ENCODE data around the gene IDI1.
A peak's percentile ranks its signal among the peaks of the same experiment; 100 is the strongest.
"Not testable (repeated sequence)": the region's sequence is repeated elsewhere in the genome, so short reads cannot be mapped to it uniquely, and the experiment has no call there.

The IDI1 gene

GRCh38 chr10:1061930-1062774 is 13.2 kb upstream of the IDI1 start:
- DNase-seq = no peak

GRCh38 chr10:1059902-1060301 is 11.0 kb upstream of the IDI1 start:
- no peak for DNase-seq

GRCh38 chr10:1058017-1058416 is 9.1 kb upstream of the IDI1 start:
- no peak for DNase-seq

- DNase-seq = no peak
These were observed 8.3 kb upstream of the IDI1 start for GRCh38 chr10:1057106-1057657.

GRCh38 chr10:1056326-1057105 is 7.6 kb upstream of the IDI1 start, which contains the start of gene WDR37:
Gene WDR37 (plus strand): TSS chr10:1056385. CDS start chr10:1072156, 15,771 bp downstream.
- peak; percentile 39 to 58 for DNase-seq

- no peak for DNase-seq
These were observed 5.8 kb upstream of the IDI1 start for GRCh38 chr10:1054684-1055083.

GRCh38 chr10:1050554-1050953 is 1.6 kb upstream of the IDI1 start:
- DNase-seq = no peak

GRCh38 chr10:1050145-1050544 is 1.2 kb upstream of the IDI1 start:
- no peak for DNase-seq

- no peak for DNase-seq
These were observed 573 bp upstream of the IDI1 start for GRCh38 chr10:1049425-1049958.

GRCh38 chr10:1048349-1048731 is 579 bp downstream of the IDI1 start:
- DNase-seq = no peak

GRCh38 chr10:1047937-1048336 is 982 bp downstream of the IDI1 start:
- no peak for DNase-seq

- DNase-seq = no peak
These were observed 3.5 kb downstream of the IDI1 start for GRCh38 chr10:1045415-1045814.

GRCh38 chr10:1044964-1045363 is 4.0 kb downstream of the IDI1 start:
- DNase-seq = no peak

- DNase-seq = no peak
These were observed 4.8 kb downstream of the IDI1 start for GRCh38 chr10:1044146-1044545.

GRCh38 chr10:1043532-1043995 is 5.4 kb downstream of the IDI1 start:
- DNase-seq = no peak

- DNase-seq = no peak
These were observed 7.4 kb downstream of the IDI1 start for GRCh38 chr10:1041514-1041913.

GRCh38 chr10:1040133-1040532 is 8.8 kb downstream of the IDI1 start:
- no peak for DNase-seq

GRCh38 chr10:1038769-1039168 is 10.2 kb downstream of the IDI1 start:
- not testable (repeated sequence) for DNase-seq

- no peak for DNase-seq
These were observed 11.8 kb downstream of the IDI1 start for GRCh38 chr10:1037098-1037497.

GRCh38 chr10:1036341-1036791 is 12.6 kb downstream of the IDI1 start:
- no peak for DNase-seq

GRCh38 chr10:1035201-1035600 is 13.7 kb downstream of the IDI1 start:
- no peak for DNase-seq

- DNase-seq = no peak
These were observed 14.2 kb downstream of the IDI1 start for GRCh38 chr10:1034758-1035157.

- no peak for DNase-seq
These were observed 15.3 kb downstream of the IDI1 start for GRCh38 chr10:1033601-1034000.
